Activated T-cell treated with anti-CD3 and anti-CD28 coated beads, Interleukin-2, amount 50 U/mL, for 24 hours (primary cell): Measurements from ENCODE around the gene RGMA.
"Not testable (repeated sequence)": the region's sequence is repeated elsewhere in the genome, so short reads cannot be mapped to it uniquely, and the experiment has no call there.

Experiments
- DNase-seq: peaks from one replicate; pipeline ENCODE4 v3.0.0-alpha.2; 2020
- H3K27ac Mint-ChIP-seq: 2 replicates; pipeline ENCODE4 v1.8.0; 2020; ENCODE audit warnings: mild to moderate bottlenecking, mixed read lengths
- H3K27me3 Mint-ChIP-seq: 2 replicates; pipeline ENCODE4 v1.8.0; 2020; ENCODE audit warnings: mixed read lengths
- H3K36me3 Mint-ChIP-seq: 2 replicates; pipeline ENCODE4 v1.8.0; 2020; ENCODE audit warnings: low read depth, mixed read lengths
- H3K4me1 Mint-ChIP-seq: 2 replicates; pipeline ENCODE4 v1.8.0; 2020; ENCODE audit warnings: low read depth, mixed read lengths
- H3K4me3 Mint-ChIP-seq: 2 replicates; pipeline ENCODE4 v1.8.0; 2020; ENCODE audit warnings: mild to moderate bottlenecking, moderate library complexity, mixed read lengths
- H3K9me3 Mint-ChIP-seq: 2 replicates; pipeline ENCODE4 v1.8.0; 2020; ENCODE audit warnings: mixed read lengths

Gene RGMA

DNA sequence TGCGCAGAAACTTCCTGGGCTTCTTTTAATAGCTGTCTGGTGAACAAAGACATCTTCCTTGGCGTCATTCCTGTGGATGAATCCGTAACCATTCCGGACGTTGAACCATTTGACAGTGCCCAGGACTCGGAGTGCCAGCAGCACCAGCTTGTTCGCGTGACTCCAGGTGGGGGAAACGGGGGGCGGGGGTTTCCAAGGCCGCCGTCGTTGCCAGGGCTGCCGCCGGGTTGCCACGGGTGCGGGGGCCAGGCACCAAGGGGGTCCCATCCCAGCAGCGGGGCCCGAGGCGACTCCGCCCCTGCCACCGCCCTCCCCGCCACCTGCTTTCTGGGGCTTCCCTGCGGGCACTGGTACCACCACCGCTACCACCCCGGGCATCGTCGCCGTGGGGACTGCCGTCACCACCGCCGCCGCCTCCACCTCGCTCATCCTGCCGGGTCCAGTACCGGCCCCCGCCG is 22.8 kb downstream of the RGMA start:
- no peak for DNase-seq
- Mint-ChIP-seq H3K27ac (no peak overlapping the region), H3K4me1 (peaks cover 7% of the 10 kb centered on the region), H3K27me3 (peaks cover 22% of the 10 kb centered on the region), H3K9me3 (no peaks in the 10 kb centered on the region), H3K4me3 (no peak overlapping the region), H3K36me3 (no peaks in the 10 kb centered on the region)

DNA sequence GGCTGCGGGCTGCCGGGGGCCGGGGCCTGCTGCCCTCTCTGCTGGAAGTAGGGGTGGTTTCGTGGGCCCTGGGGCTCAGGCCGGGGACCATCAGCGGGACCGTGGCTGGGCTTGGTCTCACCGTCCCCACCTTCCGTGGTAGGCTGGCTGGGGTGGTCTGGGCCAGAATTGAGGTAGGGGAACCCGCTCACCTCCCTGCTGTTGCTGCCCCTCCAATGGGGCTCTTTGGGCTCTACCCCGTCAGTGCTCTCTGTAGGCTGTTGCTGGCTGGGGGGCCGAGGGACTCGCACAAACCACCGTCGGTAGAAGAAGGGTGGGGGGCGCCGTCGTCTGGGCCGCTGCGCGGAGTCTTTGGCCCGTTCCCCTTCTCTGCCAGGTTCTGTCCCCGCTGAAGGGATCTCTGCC is 23.4 kb downstream of the RGMA start:
- no peak overlapping the region for H3K27ac Mint-ChIP-seq
- H3K4me1 Mint-ChIP-seq, result peaks cover 8% of the 10 kb centered on the region
- H3K9me3 Mint-ChIP-seq, result no peaks in the 10 kb centered on the region
- DNase-seq, result no peak
- H3K36me3 Mint-ChIP-seq, result no peaks in the 10 kb centered on the region
- H3K4me3 Mint-ChIP-seq, result no peak overlapping the region
- peaks cover 16% of the 10 kb centered on the region for H3K27me3 Mint-ChIP-seq

DNA sequence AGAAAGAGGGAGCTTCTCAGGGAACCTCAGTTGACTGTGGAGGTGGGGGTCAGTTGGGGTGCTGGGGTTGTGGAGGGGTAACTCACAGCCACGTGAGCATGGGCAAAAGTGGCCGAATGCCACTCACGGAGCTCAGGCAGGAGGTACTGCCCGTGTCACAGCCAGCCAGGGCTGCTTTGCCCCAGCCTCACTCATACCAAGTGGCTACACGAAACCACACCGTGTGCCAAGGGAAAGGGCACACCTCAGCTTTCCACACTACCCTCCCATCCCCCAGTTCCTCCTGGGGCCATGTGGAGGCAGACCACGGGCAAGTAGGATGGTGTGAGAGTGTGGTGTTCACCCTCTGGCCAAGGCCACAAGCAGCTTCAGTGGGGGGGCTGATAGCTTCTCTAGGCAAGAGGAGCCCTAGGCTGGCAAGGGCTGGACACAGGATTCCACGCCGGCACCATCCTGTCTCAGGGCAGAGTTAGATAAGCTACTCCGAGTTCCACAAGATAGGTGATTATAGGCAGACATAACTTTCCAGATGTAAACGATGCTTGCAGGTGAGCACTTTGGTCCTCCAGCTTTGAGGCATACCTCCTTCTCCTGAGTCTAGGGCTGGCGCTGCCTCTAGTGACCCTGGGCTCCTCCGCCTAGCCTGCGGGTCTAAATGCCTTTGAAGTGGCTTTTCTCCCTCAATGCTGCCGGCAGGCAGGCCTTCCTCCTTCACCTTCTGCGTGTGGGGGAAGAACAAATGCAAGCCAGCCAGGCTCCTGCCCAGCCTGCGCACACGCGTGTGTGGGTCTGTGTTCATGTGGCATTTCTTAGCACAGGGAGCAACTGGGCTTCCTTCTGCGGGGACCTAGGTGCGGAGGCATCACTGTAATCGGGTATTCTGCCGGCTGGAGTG is 25.0 kb downstream of the RGMA start:
- Mint-ChIP-seq H3K27me3 (peaks cover 11% of the 10 kb centered on the region), H3K27ac (no peak overlapping the region), H3K9me3 (no peaks in the 10 kb centered on the region), H3K4me3 (no peak overlapping the region), H3K36me3 (no peaks in the 10 kb centered on the region), H3K4me1 (peaks cover 8% of the 10 kb centered on the region)
- no peak for DNase-seq

DNA sequence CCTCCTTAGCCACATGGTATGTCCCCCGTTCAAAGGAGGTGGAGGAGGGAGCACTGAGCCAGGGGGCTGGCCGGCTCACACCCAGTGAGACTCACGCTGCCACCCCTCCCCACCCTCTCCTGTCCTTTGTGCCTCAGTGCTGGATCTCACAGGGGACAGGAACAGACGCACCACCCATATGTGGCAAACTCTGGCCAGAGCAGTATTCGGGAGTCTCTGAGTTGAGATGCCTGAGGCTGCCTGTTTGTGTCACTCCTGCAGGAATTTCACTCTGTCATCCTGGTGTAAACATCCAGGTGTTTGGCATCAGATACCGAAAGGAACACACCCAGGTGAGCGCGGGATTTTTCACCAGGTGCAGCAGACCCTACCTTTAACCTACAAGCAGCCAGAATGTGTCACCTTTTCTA is 25.7 kb downstream of the RGMA start:
- DNase-seq, result no peak
- Mint-ChIP-seq H3K36me3 (no peaks in the 10 kb centered on the region), H3K4me3 (no peak overlapping the region), H3K27ac (no peak overlapping the region), H3K4me1 (peaks cover 8% of the 10 kb centered on the region), H3K9me3 (no peaks in the 10 kb centered on the region), H3K27me3 (peaks cover 11% of the 10 kb centered on the region)

DNA sequence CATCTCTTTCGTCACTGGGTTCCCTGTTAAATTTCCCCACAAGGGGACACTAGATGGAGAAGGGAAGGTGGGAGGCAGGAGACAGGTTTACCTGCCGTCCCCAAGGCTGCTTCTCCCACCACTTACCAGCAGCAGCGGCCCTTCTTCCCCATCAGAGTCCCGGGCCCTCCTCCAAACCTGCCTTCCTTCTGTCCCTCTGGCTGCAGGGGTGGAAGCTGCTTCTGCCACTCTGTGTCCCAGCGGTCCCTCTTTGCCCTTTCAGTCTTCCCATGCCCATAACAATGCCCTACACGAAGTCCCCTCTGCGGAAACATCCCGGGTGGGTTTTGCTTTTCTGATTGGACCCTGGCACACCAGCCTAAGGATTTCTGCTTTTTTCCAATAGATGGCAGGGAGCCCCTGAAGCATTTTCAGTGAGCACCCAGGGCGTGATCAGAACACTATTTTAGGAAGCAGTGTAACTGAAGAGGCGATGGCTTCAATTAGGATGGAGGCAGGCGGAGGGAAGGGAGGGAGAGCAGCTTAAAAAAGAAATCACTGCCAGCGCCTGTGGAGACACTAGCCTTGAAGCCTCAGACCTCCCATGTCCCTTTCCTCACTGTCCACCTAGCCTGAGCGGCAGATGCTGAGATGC is 26.3 kb downstream of the RGMA start:
- H3K4me3 Mint-ChIP-seq, H3K4me1 Mint-ChIP-seq: not testable (repeated sequence)
- peaks cover 11% of the 10 kb centered on the region for H3K27me3 Mint-ChIP-seq

DNA sequence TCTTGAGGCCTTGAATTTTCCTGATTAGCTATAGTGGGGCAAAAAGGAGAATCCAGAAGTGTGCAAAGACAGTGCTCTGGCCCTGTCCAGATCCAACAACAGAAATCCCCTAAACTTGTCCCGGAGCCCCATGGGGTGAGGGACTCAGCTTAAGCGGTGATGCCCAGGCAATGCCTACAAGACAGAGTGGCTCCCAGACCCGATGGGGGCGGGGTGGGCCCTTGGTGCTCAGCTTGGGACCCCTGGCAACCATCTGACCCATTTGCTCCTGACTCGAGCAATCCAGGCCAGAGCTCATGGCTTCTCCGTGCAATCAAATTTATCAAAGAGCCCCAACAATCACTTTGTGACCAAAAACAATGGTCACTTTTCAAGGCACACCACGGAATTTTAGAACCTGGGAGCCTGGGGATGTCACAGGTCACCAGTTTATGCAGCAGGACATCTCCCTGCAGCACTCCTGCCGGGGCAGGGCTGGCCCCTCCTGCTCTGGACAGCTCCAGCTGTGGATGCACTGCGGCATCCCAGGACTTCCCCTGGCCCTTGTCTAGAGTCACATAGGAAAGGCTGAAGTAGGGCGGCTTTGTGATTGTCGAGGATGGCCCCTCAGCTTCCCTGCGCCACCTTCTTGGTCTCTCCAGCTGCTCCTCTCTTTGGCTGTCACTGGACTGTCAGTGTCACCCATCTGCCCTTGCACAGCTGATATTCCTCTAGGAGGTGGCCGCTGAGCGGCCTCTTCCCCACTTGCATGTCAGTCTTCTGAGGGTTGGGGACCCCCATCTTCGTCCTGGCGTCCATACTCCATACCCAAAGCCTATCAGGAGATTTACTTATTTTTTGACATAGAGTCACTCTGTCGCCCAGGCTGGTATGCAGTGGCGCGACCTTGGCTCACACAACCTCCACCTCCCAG is 28.4 kb downstream of the RGMA start:
- H3K36me3 Mint-ChIP-seq, result no peaks in the 10 kb centered on the region
- no peak overlapping the region for H3K4me3 Mint-ChIP-seq
- peaks cover 11% of the 10 kb centered on the region for H3K27me3 Mint-ChIP-seq
- H3K27ac Mint-ChIP-seq, result no peak overlapping the region
- DNase-seq, result no peak
- no peaks in the 10 kb centered on the region for H3K9me3 Mint-ChIP-seq
- peaks cover 8% of the 10 kb centered on the region for H3K4me1 Mint-ChIP-seq

More for the DNA sequence above, 26.3 kb downstream of the RGMA start:
- DNase-seq, H3K36me3 Mint-ChIP-seq, H3K9me3 Mint-ChIP-seq, H3K27ac Mint-ChIP-seq: not testable (repeated sequence)

DNA sequence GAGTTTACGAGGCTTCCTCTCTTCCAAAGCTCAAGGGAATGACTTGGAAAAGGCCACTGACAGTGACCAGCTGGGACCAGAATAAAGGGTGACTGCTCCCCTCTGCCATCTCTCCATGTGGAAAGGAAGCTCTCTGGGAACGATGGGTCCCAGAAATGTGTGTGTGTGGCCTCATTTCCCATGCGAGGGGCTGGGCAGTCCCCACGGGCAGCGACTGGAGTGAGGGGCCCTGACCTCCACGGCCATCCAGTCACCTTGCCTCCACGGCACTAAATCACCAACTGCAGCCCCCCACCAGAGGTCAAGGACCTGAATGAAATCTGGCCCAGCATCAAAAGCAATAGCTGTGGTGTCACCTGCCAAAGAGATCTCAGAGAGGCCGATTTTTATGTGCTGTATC is 29.6 kb downstream of the RGMA start:
- H3K27me3 Mint-ChIP-seq, result peaks cover 11% of the 10 kb centered on the region

DNA sequence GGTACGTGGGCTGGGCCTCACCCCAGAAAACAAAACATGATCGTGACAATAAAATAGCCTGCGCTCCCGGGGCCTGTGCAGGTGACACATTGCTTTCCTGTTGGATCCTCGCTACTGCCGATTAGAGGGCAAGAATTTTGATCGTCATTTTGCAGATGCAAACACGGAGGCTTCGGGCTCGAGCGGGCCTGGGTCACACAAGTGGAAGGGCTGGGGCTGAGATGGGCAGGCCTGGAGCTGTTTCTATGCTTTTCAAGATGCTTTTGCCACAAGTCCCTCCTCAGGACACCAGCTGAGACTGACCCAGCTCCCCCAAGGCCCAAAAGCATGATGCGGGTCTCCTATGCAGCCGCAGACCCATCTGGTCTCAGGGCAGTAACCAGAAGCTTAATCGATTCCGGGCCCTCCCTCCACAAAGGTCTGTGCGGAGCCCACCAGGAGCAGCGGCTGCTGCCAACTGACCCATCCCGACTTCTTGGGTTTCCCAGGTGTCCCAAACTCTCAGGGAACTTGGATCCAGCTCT is 30.0 kb downstream of the RGMA start:
- Mint-ChIP-seq H3K27ac (no peak overlapping the region), H3K4me3 (no peak overlapping the region), H3K9me3 (no peaks in the 10 kb centered on the region), H3K36me3 (no peaks in the 10 kb centered on the region), H3K27me3 (peaks cover 11% of the 10 kb centered on the region), H3K4me1 (peaks cover 8% of the 10 kb centered on the region)
- no peak for DNase-seq

More for the DNA sequence above, 29.6 kb downstream of the RGMA start:
- no peaks in the 10 kb centered on the region for H3K9me3 Mint-ChIP-seq
- peaks cover 8% of the 10 kb centered on the region for H3K4me1 Mint-ChIP-seq
- DNase-seq, result no peak
- no peaks in the 10 kb centered on the region for H3K36me3 Mint-ChIP-seq
- no peak overlapping the region for H3K4me3 Mint-ChIP-seq
- no peak overlapping the region for H3K27ac Mint-ChIP-seq

DNA sequence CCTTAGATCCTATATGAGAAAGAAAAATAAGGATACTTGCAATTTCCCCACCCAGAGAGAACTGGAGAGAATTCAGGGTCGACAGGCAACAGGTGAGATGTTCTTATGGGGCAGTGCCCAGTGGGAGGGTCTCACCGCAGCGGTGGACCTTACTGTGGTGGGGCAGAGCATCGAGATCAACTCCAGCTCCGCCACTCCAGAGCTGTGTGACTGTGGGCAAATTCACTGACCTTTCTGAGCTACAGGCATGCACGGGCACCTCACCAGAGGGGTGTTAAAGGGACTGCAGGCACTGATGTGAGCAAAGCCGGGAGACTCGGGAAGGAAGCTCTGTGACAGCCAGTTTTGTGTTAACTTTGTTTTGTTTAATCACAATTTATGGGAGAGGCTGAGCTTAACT is 30.9 kb downstream of the RGMA start:
- H3K36me3 Mint-ChIP-seq, result no peaks in the 10 kb centered on the region
- H3K9me3 Mint-ChIP-seq, result no peaks in the 10 kb centered on the region
- peaks cover 8% of the 10 kb centered on the region for H3K4me1 Mint-ChIP-seq
- peaks cover 7% of the 10 kb centered on the region for H3K27me3 Mint-ChIP-seq
- no peak overlapping the region for H3K4me3 Mint-ChIP-seq
- no peak overlapping the region for H3K27ac Mint-ChIP-seq
- no peak for DNase-seq

DNA sequence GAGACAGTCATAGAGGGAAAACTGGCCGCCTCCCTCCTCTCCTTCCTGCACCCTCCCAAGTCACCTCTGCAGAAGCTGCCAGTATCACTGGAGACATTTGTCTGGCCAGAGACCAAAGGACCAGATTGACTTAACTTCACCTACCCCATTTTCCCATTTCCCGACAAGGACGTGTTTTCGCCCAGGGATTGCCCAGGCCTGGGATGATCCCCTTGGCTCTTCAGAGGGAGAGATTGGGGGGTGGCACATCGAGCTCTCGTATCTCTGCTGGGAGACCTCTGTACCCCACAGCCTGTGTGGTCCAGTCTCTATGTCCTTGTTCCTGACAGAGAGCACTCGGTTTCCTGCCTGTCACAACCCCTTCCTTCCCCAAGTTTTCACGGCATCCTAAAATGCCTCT is 31.4 kb downstream of the RGMA start:
- peaks cover 4% of the 10 kb centered on the region for H3K27me3 Mint-ChIP-seq
- H3K36me3 Mint-ChIP-seq, result no peaks in the 10 kb centered on the region
- DNase-seq, result no peak
- no peak overlapping the region for H3K27ac Mint-ChIP-seq
- no peaks in the 10 kb centered on the region for H3K9me3 Mint-ChIP-seq
- H3K4me1 Mint-ChIP-seq, result peaks cover 8% of the 10 kb centered on the region
- H3K4me3 Mint-ChIP-seq, result no peak overlapping the region

DNA sequence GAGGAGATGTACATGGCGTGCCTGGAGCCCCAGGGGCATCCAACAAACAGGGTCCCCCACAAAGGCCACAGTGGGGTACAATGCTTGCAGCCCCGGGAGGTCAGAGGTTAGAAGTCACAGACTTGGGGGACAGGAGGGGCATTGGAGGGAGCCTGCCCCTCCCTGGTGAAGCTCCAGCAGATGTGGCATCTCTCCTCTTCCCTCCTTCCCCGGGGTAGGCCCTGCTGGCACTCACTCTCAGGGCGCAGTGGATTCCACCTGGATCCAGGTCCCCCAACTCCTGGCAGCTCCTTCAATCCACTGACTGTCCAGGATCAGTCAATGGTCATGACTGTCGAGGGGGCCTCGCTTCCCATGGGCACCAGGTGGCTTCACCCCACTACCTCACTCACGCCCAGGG is 32.2 kb downstream of the RGMA start:
- Mint-ChIP-seq H3K4me3 (no peak overlapping the region), H3K27ac (no peak overlapping the region), H3K27me3 (no peaks in the 10 kb centered on the region), H3K4me1 (peaks cover 7% of the 10 kb centered on the region), H3K36me3 (no peaks in the 10 kb centered on the region), H3K9me3 (no peaks in the 10 kb centered on the region)
- DNase-seq, result no peak

DNA sequence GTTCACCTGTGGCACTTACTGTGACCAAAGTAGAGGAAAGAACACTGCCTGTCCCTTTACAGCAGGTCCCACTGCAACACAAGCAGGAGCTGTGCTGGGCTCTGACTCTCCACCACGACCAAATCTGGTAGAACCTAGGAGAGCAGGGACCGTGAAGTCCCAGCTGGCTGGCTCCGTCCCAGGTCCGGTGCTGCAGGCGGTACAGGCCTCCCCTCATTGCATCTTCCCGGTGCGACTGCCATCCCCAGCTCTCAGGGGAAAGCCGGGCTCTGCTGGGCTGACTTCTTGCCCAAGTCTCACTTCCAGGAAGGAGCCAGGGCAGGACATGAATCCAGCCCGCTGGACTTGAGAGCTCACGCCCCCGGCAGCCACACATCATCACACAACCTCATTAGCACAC is 33.8 kb downstream of the RGMA start:
- H3K4me3 Mint-ChIP-seq, result no peak overlapping the region
- H3K27ac Mint-ChIP-seq, result no peak overlapping the region
- H3K27me3 Mint-ChIP-seq, result no peaks in the 10 kb centered on the region
- H3K36me3 Mint-ChIP-seq, result no peaks in the 10 kb centered on the region
- no peaks in the 10 kb centered on the region for H3K4me1 Mint-ChIP-seq
- no peaks in the 10 kb centered on the region for H3K9me3 Mint-ChIP-seq
- DNase-seq, result no peak

DNA sequence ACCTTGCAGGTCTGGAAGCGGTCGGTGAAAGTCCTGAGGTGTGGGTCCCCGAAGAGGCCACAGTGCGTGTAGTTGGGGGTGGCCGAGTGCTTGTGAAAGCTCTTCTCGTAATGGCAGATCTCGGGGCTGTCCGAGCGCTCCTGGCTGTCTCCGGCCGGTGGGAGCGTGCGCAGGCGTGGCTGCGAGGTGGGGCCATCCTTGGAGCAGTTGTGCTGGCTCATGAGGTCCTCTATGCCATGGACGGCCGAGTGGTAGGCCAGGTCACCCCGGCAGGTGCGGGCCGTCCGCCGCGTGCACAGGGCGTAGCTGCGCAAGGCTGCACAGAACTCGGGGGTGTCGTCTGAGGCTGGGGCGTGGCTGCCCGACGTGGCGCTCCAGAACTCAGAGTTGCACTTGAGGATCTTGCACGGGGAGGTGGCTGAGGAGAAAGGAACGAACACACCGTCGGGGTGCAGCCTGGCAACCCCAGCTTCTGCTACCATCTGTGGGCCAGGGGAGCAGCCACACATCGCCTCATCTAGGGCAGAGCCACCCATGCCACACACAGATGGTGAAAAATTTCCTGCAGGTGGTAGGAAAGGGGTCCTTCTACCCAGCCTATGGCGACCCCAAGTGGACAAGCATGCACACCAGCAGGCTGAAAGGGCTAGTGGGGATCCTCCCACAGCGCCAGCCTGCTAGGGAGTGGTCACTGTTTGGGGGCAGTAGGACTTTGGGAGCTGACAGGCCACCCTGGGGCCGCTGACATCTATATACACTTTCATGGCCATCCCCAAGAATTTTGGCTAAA is 36.7 kb downstream of the RGMA start:
- Mint-ChIP-seq H3K27ac (no peak overlapping the region), H3K4me1 (peaks cover 16% of the 10 kb centered on the region), H3K27me3 (no peaks in the 10 kb centered on the region), H3K4me3 (no peak overlapping the region), H3K36me3 (no peaks in the 10 kb centered on the region), H3K9me3 (no peaks in the 10 kb centered on the region)
- no peak for DNase-seq
